OCI-LY7 (cell line): ENCODE measurements around the gene CERK. TPM values are rescaled to one million over a fixed set of nuclear protein-coding genes. Genes with fewer than 3 reads are reported as not detected.
"Not testable (repeated sequence)": the region's sequence is repeated elsewhere in the genome, so short reads cannot be mapped to it uniquely, and the experiment has no call there.

Experiments used
- BruUV-seq: library from RNA; stranded (reverse); fragments of 400-500 nt; replicated peaks from 2 replicates; lab custom pipeline; 2021; lab: Mats Ljungman, UMichigan
- CTCF ChIA-PET: fragments of 300-600 bp; sonication (Branson Sonifier 250); formaldehyde crosslinking; loops from one replicate; lab custom pipeline; 2022; ENCODE audit warnings: antibody characterized with exemption; ENCODE audit not compliant: unreplicated experiment; lab: Charles Lee
- POLR2A ChIA-PET: fragments of 300-600 bp; sonication (Branson Sonifier 250); formaldehyde crosslinking; loops from one replicate; lab custom pipeline; 2022; ENCODE audit warnings: antibody characterized with exemption; lab: Charles Lee
- DNase-seq: peaks from one replicate; pipeline ENCODE4 v3.0.0-alpha.2; 2015; ENCODE audit warnings: low spot score
- H2AFZ ChIP-seq: fragments of 200-600 bp; sonication (generic), shearing (Covaris generic); 2 replicates; pipeline ENCODE4 v1.6.1; 2014; ENCODE audit warnings: mild to moderate bottlenecking, antibody characterized with exemption, low read length, moderate library complexity
- H3K27ac ChIP-seq: fragments of 200-600 bp; sonication (generic); 2 replicates; pipeline ENCODE4 v1.5.1; 2014; ENCODE audit warnings: mixed run types, low read depth, mild to moderate bottlenecking, moderate library complexity, low read length, inconsistent platforms; ENCODE audit not compliant: poor library complexity, severe bottlenecking
- H3K36me3 ChIP-seq: fragments of 200-600 bp; sonication (generic); 2 replicates; pipeline ENCODE4 v1.6.1; 2014; ENCODE audit warnings: mild to moderate bottlenecking, antibody characterized with exemption, low read length, moderate library complexity, mixed read lengths; ENCODE audit not compliant: insufficient read depth
- H3K4me1 ChIP-seq: fragments of 200-600 bp; sonication (generic); 2 replicates; pipeline ENCODE4 v1.5.1; 2014; ENCODE audit warnings: mild to moderate bottlenecking, low read length; ENCODE audit not compliant: insufficient read depth, poor library complexity, severe bottlenecking
- H3K4me2 ChIP-seq: fragments of 200-600 bp; sonication (generic); 2 replicates; pipeline ENCODE4 v1.6.1; 2014; ENCODE audit warnings: mild to moderate bottlenecking, low read length
- H3K4me3 ChIP-seq: fragments of 200-600 bp; sonication (generic); 2 replicates; pipeline ENCODE4 v1.5.1; 2014; ENCODE audit warnings: mild to moderate bottlenecking, low read depth, low read length; ENCODE audit not compliant: poor library complexity, severe bottlenecking
- H3K79me2 ChIP-seq: fragments of 200-600 bp; sonication (generic); 2 replicates; pipeline ENCODE4 v1.6.1; 2016; ENCODE audit warnings: low read depth, mild to moderate bottlenecking, low read length, moderate library complexity, mixed read lengths; ENCODE audit not compliant: insufficient read depth
- H3K9me2 ChIP-seq: fragments of 200-600 bp; sonication (generic); 2 replicates; pipeline ENCODE4 v1.6.1; 2016; ENCODE audit warnings: mild to moderate bottlenecking, low read length, mixed read lengths; ENCODE audit not compliant: insufficient read depth
- H3K9me3 ChIP-seq: fragments of 200-600 bp; sonication (generic); 2 replicates; pipeline ENCODE4 v1.6.1; 2014; ENCODE audit warnings: mild to moderate bottlenecking, mixed run types, low read length, mixed read lengths
- H4K20me1 ChIP-seq: fragments of 200-600 bp; sonication (generic); 2 replicates; pipeline ENCODE4 v1.6.1; 2014; ENCODE audit warnings: mild to moderate bottlenecking, antibody characterized with exemption, low read length, moderate library complexity, mixed read lengths; ENCODE audit not compliant: insufficient read depth
- CTCF ChIP-seq: fragments of 200-600 bp; sonication (generic); conservative IDR thresholded peaks from 2 replicates; pipeline ENCODE4 v1.5.1; 2014; ENCODE audit warnings: mild to moderate bottlenecking, antibody characterized with exemption, low read length, moderate library complexity, mixed read lengths
- EZH2phosphoT487 ChIP-seq: fragments of 200-600 bp; sonication (generic); IDR thresholded peaks from 2 replicates; pipeline ENCODE4 v1.6.1; 2018; ENCODE audit warnings: low read depth, borderline replicate concordance, mild to moderate bottlenecking, mixed run types, antibody characterized with exemption, low read length, moderate library complexity, mixed read lengths
- intact Hi-C: fragments of 100-400 bp; cut with micrococcal nuclease; formaldehyde crosslinking; loops from one replicate; pipeline ENCODE4 v1.10.0; 2022; ENCODE audit not compliant: unreplicated experiment
- total RNA-seq, 2 experiments: library from RNA; depleted of rRNA in 1 of 2; stranded (reverse); fragments of >200 nt in 1 of 2; shearing (Covaris generic) in 1 of 2; gene quantifications; 2 replicates each; pipeline ENCODE4 v1.2.3, GENCODE V29; 2014 to 2022

CERK gene
- total RNA-seq, 2 experiments from 2014 or later: 36.6 to 48.1 TPM

GRCh38 chr22:46636221-46637002, 101.6 kb downstream of the CERK start:
- no peak for DNase-seq
- POLR2A ChIA-PET: interaction anchor here (0.6 kb wide), 1 partner anchor 8 kb away, joined by 3 read pairs; no protein-coding TSS in a partner anchor
- Histone ChIP-seq H3K27ac (no peak overlapping the region), H3K9me2 (no peaks in the 10 kb centered on the region), H3K36me3 (peaks cover 8% of the 10 kb centered on the region; the same call in 1 of the 2 replicates), H3K79me2 (no peaks in the 10 kb centered on the region), H3K4me3 (no peak overlapping the region), H3K4me2 (no peak overlapping the region), H3K9me3 (no peaks in the 10 kb centered on the region), H2AFZ (no peak overlapping the region), H4K20me1 (no peaks in the 10 kb centered on the region), H3K4me1 (no peaks in the 10 kb centered on the region)
- BruUV-seq: no TSS peak
- CTCF ChIA-PET: no interaction called here
- intact Hi-C loops: no loop called here
- TF ChIP-seq EZH2phosphoT487 (no peak), CTCF (no peak)

- intact Hi-C loops: no loop called here
Measured at GRCh38 chr22:46635756-46636155, 102.3 kb downstream of the CERK start.

GRCh38 chr22:46634973-46635685, 102.9 kb downstream of the CERK start:
- CTCF ChIA-PET, BruUV-seq, H3K79me2 ChIP-seq, H3K9me2 ChIP-seq, H2AFZ ChIP-seq, H3K36me3 ChIP-seq, H3K4me2 ChIP-seq, intact Hi-C loops, H3K4me1 ChIP-seq, H4K20me1 ChIP-seq, H3K4me3 ChIP-seq, H3K27ac ChIP-seq, DNase-seq, H3K9me3 ChIP-seq: not testable (repeated sequence)
- POLR2A ChIA-PET: interaction anchor here (0.6 kb wide), 1 partner anchor 10 kb away, joined by 3 read pairs; no protein-coding TSS in a partner anchor

More at GRCh38 chr22:46635756-46636155, 102.3 kb downstream of the CERK start:
- H3K36me3 ChIP-seq: peaks cover 8% of the 10 kb centered on the region; the same call in 1 of the 2 replicates
- H3K4me3 ChIP-seq: no peak overlapping the region
- no peaks in the 10 kb centered on the region for H3K4me1 ChIP-seq
- H3K4me2 ChIP-seq: no peak overlapping the region
- ChIA-PET POLR2A (interaction anchor here (0.6 kb wide), 1 partner anchor 9 kb away, joined by 3 read pairs; no protein-coding TSS in a partner anchor), CTCF (no interaction called here)
- no peak for DNase-seq
- no peaks in the 10 kb centered on the region for H4K20me1 ChIP-seq
- no peaks in the 10 kb centered on the region for H3K9me3 ChIP-seq
- H3K27ac ChIP-seq: no peak overlapping the region
- TF ChIP-seq EZH2phosphoT487 (no peak), CTCF (no peak)
- H2AFZ ChIP-seq: no peak overlapping the region
- H3K9me2 ChIP-seq: no peaks in the 10 kb centered on the region
- H3K79me2 ChIP-seq: no peaks in the 10 kb centered on the region
- BruUV-seq: no TSS peak

Other genes starting within 250 kb of the CERK start
- gene CELSR1, start 200.6 kb downstream of the CERK start, total RNA-seq (2014; rRNA removed; shearing (Covaris generic)): 3.9 and 5.2 TPM in 2 replicates
- gene CELSR1, start 200.6 kb downstream of the CERK start, total RNA-seq (2022): 3.7 and 4.9 TPM in 2 replicates
- 40.7 and 52.4 TPM in 2 replicates for gene GRAMD4, start 117.9 kb downstream of the CERK start, total RNA-seq (2014; rRNA removed; shearing (Covaris generic))
- 32.8 and 46.9 TPM in 2 replicates for gene GRAMD4, start 117.9 kb downstream of the CERK start, total RNA-seq (2022)
- gene TBC1D22A, start 24.4 kb upstream of the CERK start, total RNA-seq (2014; rRNA removed; shearing (Covaris generic)): 15.0 and 22.3 TPM in 2 replicates
- 43.2 and 43.9 TPM in 2 replicates for gene TBC1D22A, start 24.4 kb upstream of the CERK start, total RNA-seq (2022)